ENCODE results near the gene MED27.

MED27 gene

GRCh38 chr9:132125944-132126679 lies 46.4 kb upstream of the MED27 start:
- no peaks in the 10 kb centered on the region for H3K79me2 ChIP-seq (ENCODE audit: insufficient read depth, low read length)
- DNase-seq: no peak
- TF ChIP-seq, protein P1, sequence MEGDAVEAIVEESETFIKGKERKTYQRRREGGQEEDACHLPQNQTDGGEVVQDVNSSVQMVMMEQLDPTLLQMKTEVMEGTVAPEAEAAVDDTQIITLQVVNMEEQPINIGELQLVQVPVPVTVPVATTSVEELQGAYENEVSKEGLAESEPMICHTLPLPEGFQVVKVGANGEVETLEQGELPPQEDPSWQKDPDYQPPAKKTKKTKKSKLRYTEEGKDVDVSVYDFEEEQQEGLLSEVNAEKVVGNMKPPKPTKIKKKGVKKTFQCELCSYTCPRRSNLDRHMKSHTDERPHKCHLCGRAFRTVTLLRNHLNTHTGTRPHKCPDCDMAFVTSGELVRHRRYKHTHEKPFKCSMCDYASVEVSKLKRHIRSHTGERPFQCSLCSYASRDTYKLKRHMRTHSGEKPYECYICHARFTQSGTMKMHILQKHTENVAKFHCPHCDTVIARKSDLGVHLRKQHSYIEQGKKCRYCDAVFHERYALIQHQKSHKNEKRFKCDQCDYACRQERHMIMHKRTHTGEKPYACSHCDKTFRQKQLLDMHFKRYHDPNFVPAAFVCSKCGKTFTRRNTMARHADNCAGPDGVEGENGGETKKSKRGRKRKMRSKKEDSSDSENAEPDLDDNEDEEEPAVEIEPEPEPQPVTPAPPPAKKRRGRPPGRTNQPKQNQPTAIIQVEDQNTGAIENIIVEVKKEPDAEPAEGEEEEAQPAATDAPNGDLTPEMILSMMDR (IDR thresholded peaks at IDR 0.05; ENCODE audit: borderline replicate concordance, extremely low read depth, low read length, poor library complexity, severe bottlenecking): no peak
- TF ChIP-seq EZH2 (IDR thresholded peaks at IDR 0.05; ENCODE audit: borderline replicate concordance, low read depth, low read length, severe bottlenecking): no peak
- H3K4me1 ChIP-seq (ENCODE audit: insufficient read depth, low read length): no peaks in the 10 kb centered on the region
- no peak overlapping the region for H3K4me2 ChIP-seq (ENCODE audit: insufficient read depth, low read length)
- no peak overlapping the region for H2AFZ ChIP-seq (ENCODE audit: low read depth, low read length)
- no peaks in the 10 kb centered on the region for H4K20me1 ChIP-seq (ENCODE audit: insufficient read depth, low read length)
- H3K27ac ChIP-seq (ENCODE audit: low read length): no peak overlapping the region
- H3K27me3 ChIP-seq (ENCODE audit: insufficient read depth, low read length, poor library complexity): peaks cover 4% of the 10 kb centered on the region
- H3K9ac ChIP-seq (ENCODE audit: low read depth, low read length): no peak overlapping the region
- no peak overlapping the region for H3K4me3 ChIP-seq (ENCODE audit: low read depth in 1 of 2, low read length in 2 of 2)
- no peak for ATAC-seq (ENCODE audit: insufficient read depth, low read depth)
- H3K36me3 ChIP-seq (ENCODE audit: insufficient read depth, low read length): no peaks in the 10 kb centered on the region
- H3K9me3 ChIP-seq (ENCODE audit: insufficient read depth, low read length, severe bottlenecking): no peaks in the 10 kb centered on the region

DNA sequence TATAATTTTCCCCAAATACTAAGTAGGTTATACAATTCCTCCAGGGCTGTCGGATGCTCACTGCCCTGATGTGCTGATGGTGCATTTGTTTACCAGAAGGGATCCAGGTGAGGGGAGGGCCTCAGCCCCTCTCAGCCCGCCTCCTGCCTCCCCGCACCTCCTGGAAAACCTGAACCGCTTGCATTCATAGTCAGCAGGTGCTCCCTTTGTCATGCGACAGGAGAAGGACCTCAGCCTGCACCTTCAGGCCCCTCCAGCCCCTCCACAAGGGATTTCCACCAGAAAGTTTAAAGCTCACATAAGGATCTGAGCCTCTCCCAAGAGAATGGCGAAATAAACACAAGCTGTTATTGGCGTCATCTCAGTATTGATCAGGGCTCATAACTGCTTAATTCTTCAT lies 45.7 kb upstream of the MED27 start:
- H3K36me3 ChIP-seq (ENCODE audit: insufficient read depth, low read length): no peaks in the 10 kb centered on the region
- H3K9ac ChIP-seq (ENCODE audit: low read depth, low read length): no peak overlapping the region
- no peak for TF ChIP-seq EZH2 (IDR thresholded peaks at IDR 0.05; ENCODE audit: borderline replicate concordance, low read depth, low read length, severe bottlenecking)
- TF ChIP-seq, protein P1 (IDR thresholded peaks at IDR 0.05; ENCODE audit: borderline replicate concordance, extremely low read depth, low read length, poor library complexity, severe bottlenecking): no peak
- H3K4me2 ChIP-seq (ENCODE audit: insufficient read depth, low read length): no peak overlapping the region
- H3K4me3 ChIP-seq (ENCODE audit: low read depth in 1 of 2, low read length in 2 of 2): no peak overlapping the region
- H2AFZ ChIP-seq (ENCODE audit: low read depth, low read length): no peak overlapping the region
- no peaks in the 10 kb centered on the region for H3K9me3 ChIP-seq (ENCODE audit: insufficient read depth, low read length, severe bottlenecking)
- peaks cover 4% of the 10 kb centered on the region for H3K27me3 ChIP-seq (ENCODE audit: insufficient read depth, low read length, poor library complexity)
- DNase-seq (no peak), ATAC-seq (ENCODE audit: insufficient read depth, low read depth) (no peak)
- H3K4me1 ChIP-seq (ENCODE audit: insufficient read depth, low read length): no peaks in the 10 kb centered on the region
- no peaks in the 10 kb centered on the region for H3K79me2 ChIP-seq (ENCODE audit: insufficient read depth, low read length)
- H4K20me1 ChIP-seq (ENCODE audit: insufficient read depth, low read length): no peaks in the 10 kb centered on the region
- no peak overlapping the region for H3K27ac ChIP-seq (ENCODE audit: low read length)

DNA sequence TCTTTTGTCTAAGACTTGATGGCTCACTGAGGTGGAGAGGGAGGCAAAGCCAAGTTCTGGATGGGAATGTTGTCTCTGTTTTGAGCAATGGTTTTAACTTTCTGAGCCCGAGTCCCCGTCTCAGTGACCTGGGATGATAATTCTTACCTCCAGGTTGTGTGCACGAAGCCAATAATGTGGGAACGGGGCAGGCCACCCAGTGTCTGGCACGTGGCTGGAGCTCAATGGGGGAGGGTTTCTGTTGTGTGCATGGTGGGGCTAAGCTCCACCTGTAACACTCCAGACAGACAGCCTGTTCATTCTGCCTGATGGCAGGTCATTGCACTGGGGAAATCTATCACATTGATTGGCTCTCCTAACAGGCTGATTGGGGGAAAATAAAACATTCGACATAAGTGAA lies 45.1 kb upstream of the MED27 start:
- H3K36me3 ChIP-seq (ENCODE audit: insufficient read depth, low read length): no peaks in the 10 kb centered on the region
- no peaks in the 10 kb centered on the region for H4K20me1 ChIP-seq (ENCODE audit: insufficient read depth, low read length)
- TF ChIP-seq, protein P1 (IDR thresholded peaks at IDR 0.05; ENCODE audit: borderline replicate concordance, extremely low read depth, low read length, poor library complexity, severe bottlenecking): no peak
- no peak for TF ChIP-seq EZH2 (IDR thresholded peaks at IDR 0.05; ENCODE audit: borderline replicate concordance, low read depth, low read length, severe bottlenecking)
- no peaks in the 10 kb centered on the region for H3K9me3 ChIP-seq (ENCODE audit: insufficient read depth, low read length, severe bottlenecking)
- H2AFZ ChIP-seq (ENCODE audit: low read depth, low read length): no peak overlapping the region
- ATAC-seq (ENCODE audit: insufficient read depth, low read depth): no peak
- no peak overlapping the region for H3K4me3 ChIP-seq (ENCODE audit: low read depth in 1 of 2, low read length in 2 of 2)
- no peaks in the 10 kb centered on the region for H3K4me1 ChIP-seq (ENCODE audit: insufficient read depth, low read length)
- no peak for DNase-seq
- peaks cover 4% of the 10 kb centered on the region for H3K27me3 ChIP-seq (ENCODE audit: insufficient read depth, low read length, poor library complexity)
- no peak overlapping the region for H3K4me2 ChIP-seq (ENCODE audit: insufficient read depth, low read length)
- H3K27ac ChIP-seq (ENCODE audit: low read length): no peak overlapping the region
- H3K9ac ChIP-seq (ENCODE audit: low read depth, low read length): no peak overlapping the region
- no peaks in the 10 kb centered on the region for H3K79me2 ChIP-seq (ENCODE audit: insufficient read depth, low read length)

All from DND-41 (cell line).